Amniotic epithelial cell (primary cell): ENCODE results near the gene NPM1.

Experiments
- DNase-seq: peaks from one replicate; pipeline ENCODE4 v3.0.0-alpha.2; 2010; ENCODE audit warnings: low read depth

NPM1 gene

DNA sequence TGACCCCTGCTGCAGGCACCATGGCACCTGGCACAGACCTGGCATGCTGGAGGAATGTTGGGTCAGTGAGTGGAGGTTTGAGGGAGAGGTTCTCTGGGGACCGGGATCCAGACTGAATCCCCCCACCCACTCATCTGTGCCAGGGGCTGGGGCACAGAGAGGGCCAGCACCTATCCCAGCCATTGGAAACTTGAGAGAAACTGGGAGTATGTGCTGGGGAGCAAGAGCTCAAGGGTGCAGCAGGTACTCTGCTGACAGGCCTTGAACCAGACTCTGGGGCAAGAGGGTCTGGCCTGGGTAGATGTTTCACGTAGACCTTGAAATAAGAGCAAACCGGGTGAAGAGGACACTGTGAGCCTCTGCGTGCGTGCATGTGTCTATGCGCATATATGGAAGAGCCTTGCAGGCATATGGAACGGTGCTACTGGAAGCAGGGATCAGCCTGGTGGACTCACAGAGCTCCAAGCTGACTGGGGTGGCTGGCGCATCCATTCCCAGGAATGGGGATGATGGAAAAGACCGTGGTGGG is 40.6 kb downstream of the NPM1 start:
- no peak for DNase-seq

DNA sequence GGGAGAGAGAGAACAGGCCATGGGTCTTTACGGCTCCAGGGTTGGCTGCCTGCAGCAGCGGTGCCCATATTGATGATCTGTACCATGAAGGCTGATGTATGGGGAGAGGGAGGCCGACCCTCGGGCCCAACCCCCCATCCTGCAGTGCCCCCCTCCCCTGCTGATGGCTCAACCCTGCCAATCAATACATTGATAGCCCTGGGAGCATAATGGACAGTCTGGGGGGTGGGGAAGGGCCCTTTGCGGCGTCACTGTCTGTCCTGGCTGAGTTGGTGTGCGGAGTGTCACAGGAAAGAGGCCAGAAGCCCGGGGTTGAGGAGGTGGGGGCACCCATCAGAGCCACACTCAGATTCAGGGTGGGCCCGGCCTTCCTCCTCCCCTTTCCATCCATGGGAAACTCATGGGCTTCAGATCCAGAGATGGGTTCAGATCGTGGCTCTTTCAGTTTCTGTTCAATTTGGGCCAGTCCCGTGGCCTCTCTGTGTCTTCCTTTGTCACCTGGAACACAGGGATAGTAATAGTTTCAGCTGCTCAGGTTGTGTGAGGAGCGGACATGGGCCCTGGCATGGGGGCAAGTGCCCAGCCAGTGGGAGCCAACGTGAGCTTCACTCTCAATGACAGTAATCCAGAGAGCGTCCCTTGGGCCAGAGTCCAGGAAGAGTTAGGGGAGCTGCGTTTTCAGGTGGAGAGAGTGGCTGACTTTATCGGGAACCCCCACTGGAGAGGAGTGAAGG is 41.3 kb downstream of the NPM1 start:
- no peak for DNase-seq

DNA sequence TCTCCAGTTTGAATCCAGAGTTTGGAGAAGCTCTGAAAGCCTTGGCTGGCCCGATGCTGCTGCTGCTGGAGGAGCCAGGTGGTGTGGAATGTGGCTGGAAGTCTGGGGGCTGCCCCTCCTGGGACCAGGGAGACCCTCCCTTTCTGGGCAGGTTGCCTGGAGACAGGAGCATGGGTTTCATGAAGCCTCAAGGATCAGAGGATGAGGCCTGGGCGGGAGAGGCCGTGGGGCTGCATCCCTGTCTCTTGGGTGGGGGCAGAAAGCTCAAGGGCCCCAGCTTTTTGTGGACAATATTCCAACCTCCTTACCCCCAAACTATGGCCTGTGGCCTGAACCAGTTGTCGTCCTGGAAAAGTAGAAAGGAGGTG is 41.9 kb downstream of the NPM1 start:
- no peak for DNase-seq

DNA sequence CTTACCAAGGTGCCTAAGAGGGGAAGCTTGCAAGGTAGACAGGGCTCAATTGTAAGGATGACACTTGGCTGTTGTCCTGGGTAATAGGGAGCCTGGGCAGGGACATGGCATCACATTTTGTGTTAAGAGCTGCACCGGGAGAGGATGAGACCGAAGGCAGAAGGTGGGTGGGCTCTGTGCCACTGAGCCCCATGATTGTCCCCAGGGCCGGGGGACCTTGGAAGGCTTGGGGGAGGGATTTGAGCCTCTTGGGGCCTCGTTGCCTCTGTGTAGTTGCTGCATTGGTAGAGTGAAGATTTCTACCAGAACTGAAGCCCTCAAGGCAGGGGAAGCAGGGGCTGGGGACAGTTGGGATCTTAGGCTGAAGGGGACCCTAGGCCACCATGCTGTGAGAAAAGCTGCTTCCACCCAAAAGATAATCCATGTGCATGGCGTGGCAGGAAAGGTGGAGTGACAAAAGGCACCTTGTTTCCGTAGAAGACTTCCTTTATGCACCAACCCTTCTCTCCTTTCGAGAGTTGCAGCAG is 43.7 kb downstream of the NPM1 start:
- no peak for DNase-seq

DNA sequence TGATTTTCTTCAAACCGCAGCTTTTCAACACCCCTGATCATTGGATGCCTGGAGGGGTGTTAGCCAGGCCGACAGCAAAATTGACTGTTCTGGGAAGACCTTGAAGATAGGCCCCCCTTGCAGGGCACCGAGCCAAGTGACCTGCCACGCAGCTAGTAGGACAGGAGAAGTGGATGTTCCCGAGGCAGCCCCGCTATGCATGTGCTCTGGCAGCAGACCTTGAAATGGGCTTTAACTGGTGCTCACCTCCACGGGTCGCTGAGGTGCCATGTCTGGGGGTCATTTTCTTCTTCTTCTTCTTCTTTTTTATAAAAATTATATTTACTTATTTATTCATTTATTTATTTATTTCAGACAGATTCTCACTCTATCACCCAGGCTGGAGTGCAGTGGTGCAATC is 44.4 kb downstream of the NPM1 start:
- no peak for DNase-seq

DNA sequence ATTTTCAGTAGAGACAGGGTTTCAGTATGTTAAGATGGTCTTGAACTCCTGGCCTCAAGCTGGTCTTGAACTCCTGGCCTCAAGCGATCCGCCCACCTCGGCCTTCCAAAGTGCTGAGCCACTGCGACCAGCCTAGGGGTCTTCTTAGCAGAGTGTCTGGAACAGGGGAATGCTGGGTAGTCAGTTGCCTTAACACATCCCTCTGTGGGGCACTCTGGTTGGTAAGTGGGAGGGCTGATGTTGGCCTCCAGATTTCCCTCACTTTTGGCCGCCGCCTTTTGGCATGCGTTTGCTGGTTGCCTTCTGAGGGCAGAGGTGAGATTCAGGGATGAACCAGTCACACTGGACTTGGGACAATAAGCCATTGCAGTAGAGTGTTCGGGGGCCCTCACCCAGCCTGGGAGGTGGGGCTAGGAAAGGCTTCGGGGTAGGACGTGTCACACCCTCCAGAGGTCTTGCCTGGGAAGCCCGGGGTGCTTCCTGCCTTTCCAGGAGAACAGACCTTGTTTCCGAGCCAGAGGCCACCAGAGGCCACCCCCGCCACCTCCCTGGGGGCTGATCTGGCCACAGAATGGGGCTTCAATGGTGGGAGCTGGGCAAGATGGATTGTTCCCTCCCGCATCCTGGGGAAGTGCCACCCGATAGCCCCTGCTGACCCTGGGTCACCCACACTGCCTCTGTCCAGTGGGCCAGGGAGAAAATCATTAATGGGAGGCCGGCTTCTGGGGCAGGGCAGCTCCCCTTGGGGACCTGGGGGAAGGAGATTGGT is 45.1 kb downstream of the NPM1 start:
- DNase-seq: no peak

DNA sequence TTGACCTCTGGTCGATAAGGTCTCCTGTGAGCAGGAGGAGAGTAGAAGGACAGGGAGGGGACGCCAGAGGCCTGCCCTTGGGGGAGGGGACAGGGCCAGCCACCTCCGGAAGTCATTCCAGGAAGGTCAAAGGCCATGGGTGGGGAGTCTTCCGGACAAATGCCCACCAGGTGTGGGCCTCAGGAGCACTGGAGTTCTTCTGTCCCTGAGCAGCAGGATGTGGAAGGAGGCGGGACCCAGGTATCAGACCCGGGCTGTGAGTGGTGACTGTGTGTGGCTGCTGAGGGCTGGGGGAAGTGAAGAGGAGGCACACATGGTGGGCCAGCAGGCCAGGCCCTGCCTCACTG is 45.7 kb downstream of the NPM1 start:
- DNase-seq: no peak

DNA sequence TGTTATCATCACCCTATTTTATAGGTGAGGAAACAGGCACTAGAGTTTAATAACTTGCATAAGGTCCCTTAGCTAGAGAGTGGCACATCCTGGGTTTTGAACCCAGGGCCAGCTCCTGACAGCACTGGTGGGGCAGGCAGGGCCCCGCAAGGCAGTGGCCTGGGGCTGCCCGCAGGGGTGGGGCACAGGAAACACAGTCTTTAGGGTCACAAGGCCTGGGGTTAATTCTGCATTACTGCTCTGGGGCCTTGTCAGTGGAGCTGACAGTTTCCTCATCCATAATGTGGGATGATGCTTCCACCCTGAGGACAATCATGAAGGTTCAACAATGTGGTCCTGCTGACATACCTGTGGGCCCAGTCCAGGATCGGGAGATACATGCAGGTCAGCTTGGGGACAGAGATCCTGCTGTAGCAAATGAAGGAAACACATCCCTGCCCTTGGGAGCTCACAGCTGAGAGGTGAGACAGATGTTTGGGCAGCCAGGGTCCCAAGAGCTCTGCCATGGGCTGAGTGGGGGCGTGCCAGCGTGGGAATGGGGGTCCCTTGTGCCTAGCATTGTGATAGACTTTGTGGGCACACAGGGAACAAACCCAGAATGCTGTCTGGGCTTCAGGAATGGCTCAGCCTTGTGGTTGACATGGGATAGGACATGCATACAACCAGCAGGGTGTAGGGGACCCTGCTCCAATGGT is 46.5 kb downstream of the NPM1 start:
- no peak for DNase-seq

DNA sequence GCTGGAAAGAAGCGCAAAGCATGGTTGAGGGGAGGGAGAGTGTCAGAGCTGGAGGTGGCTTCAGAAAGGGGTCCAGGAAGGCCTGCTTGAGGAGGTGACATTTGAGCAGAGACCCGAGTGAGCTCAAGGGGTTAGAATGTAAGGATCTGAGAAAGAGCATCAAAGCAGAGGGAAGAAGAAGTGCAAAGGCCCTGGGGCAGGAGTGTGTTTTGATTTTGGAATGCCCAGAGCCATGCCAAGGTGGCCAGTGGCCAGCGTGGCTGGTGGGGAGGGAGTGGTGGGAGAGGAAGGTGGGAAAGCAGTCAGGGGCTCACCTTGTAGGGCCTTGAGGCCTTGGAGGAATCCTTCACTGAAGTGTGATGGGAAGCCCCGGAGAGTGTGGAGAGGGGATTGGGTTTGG is 47.2 kb downstream of the NPM1 start:
- DNase-seq: no peak

DNA sequence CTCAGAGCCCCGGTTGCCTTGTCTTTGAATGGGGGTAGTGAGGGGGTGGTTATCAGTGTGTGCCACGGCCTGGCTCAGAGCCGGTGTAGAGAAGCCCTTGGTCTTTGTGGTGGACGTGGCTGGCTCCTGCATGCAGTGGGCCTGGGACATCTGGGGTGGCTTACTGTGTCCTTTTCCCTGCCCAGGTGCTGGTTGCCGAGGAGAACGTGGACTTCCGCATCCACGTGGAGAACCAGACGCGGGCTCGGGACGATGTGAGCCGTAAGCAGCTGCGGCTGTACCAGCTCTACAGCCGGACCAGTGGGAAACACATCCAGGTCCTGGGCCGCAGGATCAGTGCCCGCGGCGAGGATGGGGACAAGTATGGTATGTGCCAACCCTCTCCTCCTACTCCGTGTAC is 48.3 kb downstream of the NPM1 start:
- DNase-seq: no peak

DNA sequence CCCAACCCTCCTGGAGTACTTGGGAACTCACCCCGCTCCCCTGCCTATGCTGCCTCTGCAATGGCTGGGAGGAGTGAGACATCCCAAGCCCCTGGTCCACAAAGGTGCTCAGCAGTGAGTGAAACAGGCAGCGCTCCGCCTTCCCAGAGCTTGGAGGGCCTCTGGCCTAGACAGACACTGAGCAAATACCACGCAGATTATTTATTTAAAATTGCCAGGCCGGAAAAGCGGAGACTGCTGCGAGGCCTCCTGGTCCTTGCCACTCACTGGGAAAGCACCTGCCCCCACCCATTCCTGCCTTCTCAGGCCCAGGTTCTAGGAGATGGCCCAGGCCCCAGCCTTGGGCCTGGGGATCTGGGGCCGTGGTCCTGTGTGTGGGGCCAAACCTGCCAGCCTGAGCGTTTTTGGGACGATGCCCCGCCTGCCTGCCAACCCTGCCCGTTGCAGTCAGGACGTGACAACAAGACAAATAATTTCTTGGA is 49.2 kb downstream of the NPM1 start:
- no peak for DNase-seq

DNA sequence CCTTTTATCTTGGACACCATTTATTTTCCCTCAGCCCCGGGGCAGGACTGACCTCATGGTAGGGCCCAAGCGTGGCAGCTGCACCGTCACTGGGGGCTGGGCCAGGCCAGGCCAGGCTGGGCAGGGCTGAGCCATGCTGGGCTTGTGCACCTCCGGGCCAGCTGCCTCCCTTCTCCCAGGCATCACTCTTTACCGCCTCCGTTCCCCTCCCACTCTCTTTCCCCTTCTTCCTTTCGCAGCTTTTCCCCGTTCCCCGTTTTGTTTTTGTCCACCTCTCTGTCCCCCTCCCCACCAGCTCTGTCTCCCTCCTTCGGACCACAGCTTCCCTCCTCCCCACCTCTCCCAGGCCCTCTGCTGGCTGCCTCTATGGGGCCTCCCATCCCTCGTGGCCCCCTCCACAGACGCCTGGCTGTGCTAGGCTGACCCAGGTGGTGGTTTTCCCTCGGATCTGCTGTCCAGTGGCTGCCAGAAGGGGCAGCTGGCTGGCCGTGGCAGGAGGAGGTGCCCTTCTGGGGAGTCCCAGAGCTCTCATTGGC is 49.7 kb downstream of the NPM1 start:
- peak; percentile 28 for DNase-seq

DNA sequence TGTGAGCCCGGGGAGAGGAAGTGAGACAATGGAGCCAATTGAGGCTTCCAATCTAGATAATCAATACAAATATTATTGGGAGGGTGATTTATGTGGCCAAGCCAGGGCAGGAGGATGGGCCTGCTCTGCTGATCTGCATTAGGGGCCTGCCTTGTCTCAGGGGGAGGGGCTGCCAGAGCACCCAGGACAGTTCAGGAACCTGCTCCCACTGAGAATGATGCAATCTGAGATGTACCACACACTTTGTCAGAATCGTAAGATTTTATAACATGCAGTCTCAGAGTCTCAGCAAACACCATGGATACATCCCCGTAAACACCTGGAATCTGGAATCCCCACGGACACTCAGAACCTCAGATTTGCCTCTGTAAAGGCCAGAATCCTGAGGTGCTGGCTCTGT is 51.1 kb downstream of the NPM1 start:
- DNase-seq: peak; percentile 57

DNA sequence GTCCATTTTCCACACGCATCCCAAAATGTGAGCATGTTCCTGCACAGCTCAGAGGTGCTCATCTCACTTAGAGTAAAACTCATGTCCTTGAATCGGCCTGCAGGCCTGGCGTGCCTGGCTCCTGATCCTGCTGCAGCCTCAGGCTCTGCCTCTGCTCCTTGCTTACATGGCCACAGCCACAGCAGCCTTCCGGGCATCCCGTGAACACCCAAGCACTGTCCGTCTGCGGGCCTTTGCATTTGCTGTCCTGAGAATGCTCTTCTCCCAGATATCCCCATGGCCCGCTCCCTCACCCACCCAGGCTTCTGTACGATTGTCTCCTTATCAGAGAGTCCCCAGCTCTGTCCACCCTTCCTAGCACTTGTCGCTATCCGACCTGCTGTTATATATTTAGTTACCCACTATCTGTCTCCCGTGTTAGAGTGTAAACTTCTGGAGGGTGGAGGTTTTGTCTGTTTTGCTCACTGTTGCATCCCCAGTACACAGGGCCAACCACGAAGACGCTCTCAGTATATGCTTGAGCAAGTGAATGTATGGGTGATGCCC is 53.7 kb downstream of the NPM1 start:
- no peak for DNase-seq

DNA sequence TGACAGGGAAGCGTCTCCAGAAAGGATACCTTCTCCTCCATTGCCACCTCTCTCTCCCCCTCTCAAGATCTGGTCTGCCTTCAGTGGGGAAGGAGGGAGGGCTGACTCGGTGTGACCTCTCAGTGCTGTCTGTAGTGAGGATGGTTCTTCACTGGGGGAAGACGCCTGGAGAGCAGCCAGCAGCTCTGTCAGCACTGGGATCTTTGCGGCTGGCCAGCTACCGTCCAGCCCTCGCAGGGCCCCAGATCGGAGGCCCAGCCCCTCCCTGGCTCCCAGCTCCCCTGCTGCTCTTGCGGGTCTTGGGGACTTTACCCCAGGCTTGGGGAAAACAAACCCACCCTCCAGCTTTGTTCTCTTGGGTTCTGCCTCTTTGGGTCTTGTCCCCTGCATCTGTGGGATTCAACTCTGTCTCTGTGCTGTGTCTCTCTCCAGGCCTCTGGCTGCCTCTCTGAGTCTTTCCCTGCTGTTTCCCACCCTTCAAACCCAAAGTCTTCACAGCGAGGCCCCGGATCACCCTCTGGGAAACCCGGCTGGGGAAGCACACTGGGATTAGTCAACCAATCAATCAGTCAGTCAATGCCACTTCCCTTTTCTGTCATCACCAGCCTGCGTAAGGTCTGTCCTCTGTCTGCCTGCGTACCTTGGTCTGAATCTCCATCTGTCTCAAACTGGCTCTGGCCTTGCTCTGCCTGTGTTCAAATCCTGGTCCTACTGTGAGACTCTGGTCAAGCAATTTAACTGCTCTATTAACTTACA is 54.8 kb downstream of the NPM1 start:
- DNase-seq: peak; percentile 55

DNA sequence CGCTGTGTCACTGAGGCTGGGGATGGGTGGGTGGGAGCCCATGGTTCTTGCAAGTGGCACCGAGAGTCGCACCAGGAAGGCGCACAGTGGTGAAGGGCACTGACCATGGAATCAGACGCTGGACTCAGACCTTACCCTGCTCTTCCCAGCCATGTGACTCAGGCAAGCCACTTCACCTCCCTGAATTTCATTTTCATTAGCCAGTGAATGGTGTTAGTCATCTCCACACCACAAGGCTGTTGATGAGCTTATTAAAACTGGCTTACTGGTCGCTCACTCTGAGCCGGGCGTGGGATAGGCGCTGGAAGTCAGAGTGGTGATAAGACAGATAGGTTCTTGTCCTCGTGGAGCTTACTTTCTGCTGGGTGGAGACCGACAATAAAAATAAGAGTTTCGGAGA is 56.9 kb downstream of the NPM1 start:
- peak; percentile 34 for DNase-seq

DNA sequence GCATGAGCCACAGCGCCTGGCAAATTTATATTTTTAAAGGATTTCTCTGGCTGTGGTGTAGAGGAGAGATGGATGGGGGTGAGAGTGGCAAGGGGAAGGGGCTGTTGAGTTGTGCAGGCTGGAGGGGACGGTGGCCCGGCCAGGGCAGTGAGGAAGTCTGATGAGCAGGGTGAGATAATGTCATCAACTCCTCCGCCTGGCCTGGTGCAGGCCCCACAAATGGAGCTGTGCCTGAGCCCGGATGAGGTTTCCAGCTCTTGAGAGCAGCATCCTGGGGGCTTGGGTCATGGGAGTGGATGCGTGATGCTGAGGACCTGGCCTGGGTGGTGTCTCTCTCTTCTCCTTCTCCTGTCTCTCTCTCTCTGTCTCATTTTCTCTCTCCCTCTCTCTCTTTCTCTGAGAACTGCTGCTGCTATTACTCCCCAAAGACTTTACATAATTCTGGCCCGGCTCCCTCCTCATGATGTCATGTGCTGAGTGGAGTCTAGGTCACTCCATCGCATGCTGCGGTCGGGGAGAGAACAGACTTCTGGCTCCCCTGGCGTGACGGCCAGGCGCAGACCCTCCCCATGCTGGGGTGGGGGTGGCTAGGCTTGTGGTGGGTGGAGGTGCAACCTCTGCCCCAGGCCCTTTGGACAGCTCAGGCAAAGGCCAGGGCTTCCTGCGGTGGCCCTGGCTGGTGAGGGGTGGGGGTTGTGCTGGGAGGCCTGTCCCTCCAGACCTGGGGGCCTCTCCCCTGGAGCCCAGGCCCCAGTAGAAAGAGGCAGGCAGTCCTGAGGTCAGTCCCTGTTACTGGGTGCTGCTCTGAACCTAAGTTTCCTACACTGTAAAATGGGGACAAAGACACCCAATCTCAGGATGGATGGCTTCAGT is 58.2 kb downstream of the NPM1 start:
- peak; percentile 59 for DNase-seq

DNA sequence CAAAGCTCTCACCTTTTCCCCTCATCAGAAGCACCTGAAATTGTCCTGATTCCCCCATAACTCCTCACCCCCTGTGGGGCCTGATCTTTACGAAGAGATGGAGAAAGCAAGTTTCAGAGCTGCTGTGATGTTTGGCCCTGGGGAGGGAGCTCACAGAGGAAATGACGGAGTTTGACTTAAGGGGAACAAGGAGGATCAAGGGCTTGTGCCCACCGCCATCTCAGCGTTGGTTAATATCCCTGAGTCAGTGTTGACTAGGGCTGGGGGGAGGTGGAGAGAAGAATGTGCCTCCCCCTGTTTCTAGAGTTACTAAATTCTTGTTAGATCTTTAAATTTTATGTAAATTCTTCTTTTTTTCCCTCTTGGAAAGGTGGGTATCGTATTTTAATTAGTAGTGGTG is 59.6 kb downstream of the NPM1 start:
- no peak for DNase-seq

DNA sequence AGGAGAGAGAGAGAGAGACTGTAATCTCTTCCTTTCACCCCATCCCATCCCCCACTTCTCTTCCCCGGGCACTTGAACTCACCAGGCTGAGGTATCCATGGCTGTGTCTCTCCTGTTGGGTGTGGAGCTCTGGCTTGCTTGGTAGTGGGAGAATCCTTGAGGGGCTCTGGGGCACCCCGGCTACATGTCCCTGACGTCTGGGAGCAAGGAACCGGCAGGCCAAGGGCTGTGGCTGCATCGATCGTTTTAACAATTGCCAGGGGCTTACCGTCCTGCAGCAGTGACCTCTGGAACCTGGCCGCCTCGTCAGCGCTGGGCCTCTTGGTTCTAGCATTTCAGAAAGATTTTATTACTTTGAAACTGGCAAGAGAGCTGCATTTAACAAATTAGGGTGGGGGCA is 61.8 kb downstream of the NPM1 start:
- DNase-seq: no peak
